ENCODE results near the gene COL9A1. TPM values are rescaled to one million over a fixed set of nuclear protein-coding genes. Genes with fewer than 3 reads are reported as not detected.

Gene COL9A1
- total RNA-seq, 2 donors from 2014 or later, result 0.33 to 18.7 TPM

DNA sequence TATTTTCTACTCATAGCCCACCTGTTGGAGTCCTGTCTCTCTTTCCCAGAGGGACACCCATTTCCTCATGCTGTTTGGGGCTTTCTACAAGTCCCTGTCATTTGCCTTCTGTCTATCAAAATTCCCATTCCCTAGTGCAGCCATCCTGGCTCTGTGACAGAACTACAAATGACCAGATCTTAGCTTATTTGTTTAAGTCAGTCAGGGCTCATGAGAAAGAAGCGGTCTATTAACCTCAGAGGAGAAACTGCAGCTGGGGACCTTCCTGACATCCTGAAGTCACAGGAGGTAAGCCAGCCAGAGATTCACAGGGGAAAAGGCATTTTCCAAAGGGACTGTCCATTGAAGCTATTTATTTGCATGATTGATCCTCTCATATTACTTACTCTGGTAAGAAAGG lies 1.7 kb upstream of the COL9A1 start:
- H3K27me3 ChIP-seq, result no peaks in the 10 kb centered on the region
- TF ChIP-seq, protein P1, sequence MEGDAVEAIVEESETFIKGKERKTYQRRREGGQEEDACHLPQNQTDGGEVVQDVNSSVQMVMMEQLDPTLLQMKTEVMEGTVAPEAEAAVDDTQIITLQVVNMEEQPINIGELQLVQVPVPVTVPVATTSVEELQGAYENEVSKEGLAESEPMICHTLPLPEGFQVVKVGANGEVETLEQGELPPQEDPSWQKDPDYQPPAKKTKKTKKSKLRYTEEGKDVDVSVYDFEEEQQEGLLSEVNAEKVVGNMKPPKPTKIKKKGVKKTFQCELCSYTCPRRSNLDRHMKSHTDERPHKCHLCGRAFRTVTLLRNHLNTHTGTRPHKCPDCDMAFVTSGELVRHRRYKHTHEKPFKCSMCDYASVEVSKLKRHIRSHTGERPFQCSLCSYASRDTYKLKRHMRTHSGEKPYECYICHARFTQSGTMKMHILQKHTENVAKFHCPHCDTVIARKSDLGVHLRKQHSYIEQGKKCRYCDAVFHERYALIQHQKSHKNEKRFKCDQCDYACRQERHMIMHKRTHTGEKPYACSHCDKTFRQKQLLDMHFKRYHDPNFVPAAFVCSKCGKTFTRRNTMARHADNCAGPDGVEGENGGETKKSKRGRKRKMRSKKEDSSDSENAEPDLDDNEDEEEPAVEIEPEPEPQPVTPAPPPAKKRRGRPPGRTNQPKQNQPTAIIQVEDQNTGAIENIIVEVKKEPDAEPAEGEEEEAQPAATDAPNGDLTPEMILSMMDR (IDR thresholded peaks at IDR 0.05), result no peak
- H3K36me3 ChIP-seq, result no peaks in the 10 kb centered on the region
- DNase-seq (ENCODE audit: low spot score), result no peak
- H3K4me3 ChIP-seq, result no peak overlapping the region
- no peaks in the 10 kb centered on the region for H3K4me1 ChIP-seq
- H3K27ac ChIP-seq, result no peak overlapping the region
- no peaks in the 10 kb centered on the region for H3K9me3 ChIP-seq

DNA sequence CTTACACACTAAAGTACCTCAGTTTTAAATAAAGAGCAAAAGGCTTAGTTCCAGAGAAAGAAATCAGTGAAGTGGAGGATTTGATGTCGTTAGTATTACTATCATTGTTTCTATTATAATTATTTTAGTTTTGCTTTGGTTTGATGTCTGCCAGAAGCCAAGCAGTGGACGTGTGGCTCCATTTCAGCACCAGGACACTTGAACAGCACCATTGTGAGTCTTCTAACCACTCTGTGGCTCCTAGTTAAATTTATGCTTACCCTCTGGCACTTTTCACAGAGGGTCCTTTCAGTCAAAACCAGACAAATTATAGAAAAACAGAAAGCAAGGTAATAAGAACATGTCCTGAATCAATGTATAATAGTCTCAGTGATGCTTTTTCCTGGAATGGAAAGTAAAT lies 3.4 kb downstream of the COL9A1 start:
- DNase-seq (ENCODE audit: low spot score), result no peak
- TF ChIP-seq, protein P1 (IDR thresholded peaks at IDR 0.05), result no peak
- Histone ChIP-seq H3K27ac (no peak overlapping the region), H3K9me3 (no peaks in the 10 kb centered on the region), H3K4me1 (no peaks in the 10 kb centered on the region), H3K36me3 (no peaks in the 10 kb centered on the region), H3K4me3 (no peak overlapping the region), H3K27me3 (no peaks in the 10 kb centered on the region)

DNA sequence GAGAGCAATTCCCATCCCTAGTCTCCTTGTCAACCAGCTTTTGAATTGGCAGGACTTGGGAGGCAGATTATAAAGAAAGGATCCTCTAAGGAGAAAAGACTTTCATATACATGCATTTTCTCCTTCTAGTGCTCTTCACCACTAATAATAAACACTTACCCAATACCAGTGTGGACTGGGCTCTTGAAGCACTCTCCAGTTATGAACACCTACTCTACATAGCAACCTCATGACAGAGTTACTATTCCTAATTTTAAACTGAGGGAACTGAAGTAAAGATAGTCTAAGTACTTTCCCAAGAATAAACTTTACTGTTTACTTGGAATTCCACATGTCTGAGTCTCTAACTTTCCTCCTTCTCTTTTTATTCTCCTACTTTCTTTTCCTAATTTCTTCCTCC lies 4.8 kb downstream of the COL9A1 start:
- no peak for DNase-seq (ENCODE audit: low spot score)
- TF ChIP-seq, protein P1 (IDR thresholded peaks at IDR 0.05), result no peak
- no peaks in the 10 kb centered on the region for H3K27me3 ChIP-seq
- H3K4me1 ChIP-seq, result no peaks in the 10 kb centered on the region
- peak overlapping the region in 1 of 2 donors; percentile 72 for H3K27ac ChIP-seq
- no peaks in the 10 kb centered on the region for H3K36me3 ChIP-seq
- H3K9me3 ChIP-seq, result no peaks in the 10 kb centered on the region
- H3K4me3 ChIP-seq, result no peak overlapping the region

DNA sequence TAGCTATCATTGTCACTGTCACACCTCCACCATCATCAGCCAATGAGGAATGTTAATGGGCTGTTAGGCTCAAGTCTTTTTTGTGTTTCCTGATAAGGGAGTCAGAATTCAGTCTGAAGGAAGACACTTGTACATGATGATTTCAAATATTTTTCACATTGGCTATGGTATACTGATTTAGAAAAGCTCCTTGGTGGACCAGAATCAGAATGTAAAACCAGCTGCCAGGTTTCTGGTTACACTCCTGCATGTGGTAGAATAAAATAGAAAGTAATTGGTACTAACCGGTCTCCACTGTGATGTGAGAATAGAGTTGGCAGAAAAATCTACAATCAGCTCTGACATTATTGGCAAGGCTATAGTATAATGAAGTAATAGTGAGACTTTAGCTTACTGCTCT lies 10.7 kb downstream of the COL9A1 start:
- no peaks in the 10 kb centered on the region for H3K9me3 ChIP-seq
- no peaks in the 10 kb centered on the region for H3K27me3 ChIP-seq
- no peak overlapping the region for H3K4me3 ChIP-seq
- TF ChIP-seq, protein P1 (IDR thresholded peaks at IDR 0.05), result no peak
- peak overlapping the region in 1 of 2 donors; percentile 77 for H3K27ac ChIP-seq
- no peaks in the 10 kb centered on the region for H3K36me3 ChIP-seq
- no peaks in the 10 kb centered on the region for H3K4me1 ChIP-seq
- DNase-seq (ENCODE audit: low spot score), result no peak

DNA sequence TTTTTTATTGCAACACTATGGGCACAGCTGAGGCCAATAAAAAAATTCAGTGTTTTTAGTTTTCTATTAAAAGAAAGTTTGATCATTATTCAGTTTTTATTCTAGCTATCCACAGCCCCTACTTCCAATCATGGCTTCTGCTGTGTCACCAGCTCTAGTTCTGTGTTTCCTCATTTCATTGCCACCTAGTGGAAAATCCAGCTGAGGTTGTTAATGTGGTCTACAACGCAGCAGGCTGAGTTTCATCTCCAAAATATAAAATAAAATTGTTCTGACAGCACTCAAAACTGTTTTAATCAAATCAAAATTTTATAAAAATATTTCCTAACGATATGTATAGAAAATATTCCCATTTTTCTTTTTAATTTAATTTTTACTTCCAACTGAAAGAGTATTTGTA lies 13.6 kb downstream of the COL9A1 start:
- Histone ChIP-seq H3K9me3 (no peaks in the 10 kb centered on the region), H3K36me3 (no peaks in the 10 kb centered on the region), H3K4me1 (no peaks in the 10 kb centered on the region), H3K4me3 (no peak overlapping the region), H3K27ac (peak overlapping the region in 1 of 2 donors; percentile 7), H3K27me3 (no peaks in the 10 kb centered on the region)
- TF ChIP-seq, protein P1 (IDR thresholded peaks at IDR 0.05), result peak in 1 of 2 donors; percentile 52
- no peak for DNase-seq (ENCODE audit: low spot score)

DNA sequence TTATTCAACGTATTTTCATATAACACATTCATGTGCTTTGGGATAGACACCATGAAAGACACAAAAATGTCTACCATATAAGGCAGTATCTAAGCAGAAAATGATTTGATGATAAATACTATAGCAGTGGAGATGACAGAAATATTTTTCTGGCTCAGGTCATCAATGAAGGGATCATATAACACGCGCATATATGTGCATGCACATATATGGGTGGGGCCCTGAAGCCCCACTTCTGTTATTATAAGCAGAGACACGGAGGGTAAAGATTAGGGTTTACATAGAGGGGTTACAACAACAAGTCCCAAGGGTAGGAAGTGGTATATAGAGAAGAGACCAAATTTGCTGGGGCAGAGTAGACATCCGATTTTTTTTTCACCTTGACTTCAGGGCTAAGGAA lies 16.0 kb downstream of the COL9A1 start:
- Histone ChIP-seq H3K4me1 (peaks cover 0 to 15% of the 10 kb centered on the region in 2 donors), H3K4me3 (no peak overlapping the region), H3K9me3 (no peaks in the 10 kb centered on the region), H3K36me3 (no peaks in the 10 kb centered on the region), H3K27ac (no peak overlapping the region), H3K27me3 (no peaks in the 10 kb centered on the region)
- no peak for DNase-seq (ENCODE audit: low spot score)
- TF ChIP-seq, protein P1 (IDR thresholded peaks at IDR 0.05), result no peak

Measured in right atrium auricular region (tissue), 2 donors.